ENCODE results near the gene AFF3. TPM values are rescaled to one million over a fixed set of nuclear protein-coding genes. Genes with fewer than 3 reads are reported as not detected.

Gene AFF3
- total RNA-seq, 1 donor from 2014 or later: 12.2 TPM

- Mint-ChIP-seq H3K27ac (ENCODE audit: unreplicated experiment) (no peak overlapping the region), H3K4me1 (ENCODE audit: unreplicated experiment) (peaks cover 8% of the 10 kb centered on the region), H3K36me3 (ENCODE audit: low read depth, unreplicated experiment) (no peaks in the 10 kb centered on the region), H3K27me3 (ENCODE audit: unreplicated experiment) (peaks cover 1% of the 10 kb centered on the region), H3K4me3 (ENCODE audit: unreplicated experiment) (no peak overlapping the region), H3K9me3 (ENCODE audit: unreplicated experiment) (no peaks in the 10 kb centered on the region)
- TF ChIP-seq CTCF (IDR thresholded peaks at IDR 0.05; ENCODE audit: unreplicated experiment): no peak
- no peak for DNase-seq (ENCODE audit: low spot score)
Observed at GRCh38 chr2:99640635-99641151, 501.7 kb downstream of the AFF3 start.

- Mint-ChIP-seq H3K27me3 (ENCODE audit: unreplicated experiment) (no peaks in the 10 kb centered on the region), H3K4me1 (ENCODE audit: unreplicated experiment) (peaks cover 8% of the 10 kb centered on the region), H3K4me3 (ENCODE audit: unreplicated experiment) (no peak overlapping the region), H3K36me3 (ENCODE audit: low read depth, unreplicated experiment) (no peaks in the 10 kb centered on the region), H3K9me3 (ENCODE audit: unreplicated experiment) (no peaks in the 10 kb centered on the region), H3K27ac (ENCODE audit: unreplicated experiment) (no peak overlapping the region)
- no peak for DNase-seq (ENCODE audit: low spot score)
- TF ChIP-seq CTCF (IDR thresholded peaks at IDR 0.05; ENCODE audit: unreplicated experiment): no peak
Observed at GRCh38 chr2:99638791-99639190, 503.6 kb downstream of the AFF3 start.

- H3K4me3 Mint-ChIP-seq (ENCODE audit: unreplicated experiment): no peak overlapping the region
- no peak for DNase-seq (ENCODE audit: low spot score)
- H3K27me3 Mint-ChIP-seq (ENCODE audit: unreplicated experiment): no peaks in the 10 kb centered on the region
- peaks cover 8% of the 10 kb centered on the region for H3K4me1 Mint-ChIP-seq (ENCODE audit: unreplicated experiment)
- no peak overlapping the region for H3K27ac Mint-ChIP-seq (ENCODE audit: unreplicated experiment)
- H3K9me3 Mint-ChIP-seq (ENCODE audit: unreplicated experiment): no peaks in the 10 kb centered on the region
- no peak for TF ChIP-seq CTCF (IDR thresholded peaks at IDR 0.05; ENCODE audit: unreplicated experiment)
- no peaks in the 10 kb centered on the region for H3K36me3 Mint-ChIP-seq (ENCODE audit: low read depth, unreplicated experiment)
Observed at GRCh38 chr2:99637159-99637697, 505.2 kb downstream of the AFF3 start.

DNA sequence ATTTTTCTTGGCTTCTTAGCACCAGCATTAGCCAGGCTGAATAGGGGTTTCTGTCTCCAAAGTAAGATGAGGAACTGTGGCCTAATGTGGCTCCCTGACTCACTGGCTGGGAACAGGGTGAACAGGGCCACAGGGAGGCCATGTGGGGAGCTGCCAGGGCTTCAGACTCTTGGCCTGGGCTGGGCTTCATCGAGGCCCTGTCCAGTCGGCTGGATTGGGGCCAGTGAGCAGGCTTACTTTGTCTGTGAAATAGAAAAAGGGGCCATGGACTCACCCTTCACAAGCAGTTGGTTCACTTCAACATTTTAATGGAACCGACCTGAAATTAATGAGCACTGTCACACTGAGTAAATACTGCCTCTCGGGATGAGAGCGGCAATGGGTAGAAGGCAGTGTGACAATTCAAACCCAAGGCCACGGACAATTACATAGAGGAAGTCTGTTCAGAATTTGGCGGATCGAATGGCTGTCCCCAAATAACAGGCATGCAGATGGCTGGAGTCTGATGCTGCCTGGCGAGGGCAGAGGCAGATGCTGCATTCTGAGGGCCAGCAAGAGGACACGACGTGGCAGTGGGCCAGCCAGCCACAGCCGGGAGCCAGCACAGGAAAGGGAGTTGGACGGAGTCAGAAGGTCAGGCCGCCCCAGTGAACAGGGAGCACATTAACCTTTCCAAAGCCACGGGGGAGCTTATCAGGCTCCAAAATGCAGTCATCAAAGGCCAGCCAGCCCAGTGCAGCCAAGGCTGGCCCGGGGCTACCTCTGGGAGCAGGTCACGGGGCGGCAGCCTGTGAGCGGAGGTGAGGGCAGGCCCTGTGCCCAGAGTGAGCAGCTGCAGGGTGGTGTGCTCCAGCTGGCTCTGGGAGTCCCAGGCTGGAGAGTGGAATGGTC is 506.0 kb downstream of the AFF3 start:
- Mint-ChIP-seq H3K27me3 (ENCODE audit: unreplicated experiment) (no peaks in the 10 kb centered on the region), H3K4me3 (ENCODE audit: unreplicated experiment) (no peak overlapping the region)

More for the DNA sequence above, 506.0 kb downstream of the AFF3 start:
- Mint-ChIP-seq H3K36me3 (ENCODE audit: low read depth, unreplicated experiment) (no peaks in the 10 kb centered on the region), H3K9me3 (ENCODE audit: unreplicated experiment) (no peaks in the 10 kb centered on the region), H3K4me1 (ENCODE audit: unreplicated experiment) (peaks cover 8% of the 10 kb centered on the region), H3K27ac (ENCODE audit: unreplicated experiment) (no peak overlapping the region)
- no peak for TF ChIP-seq CTCF (IDR thresholded peaks at IDR 0.05; ENCODE audit: unreplicated experiment)
- no peak for DNase-seq (ENCODE audit: low spot score)
